HFFc6 (cell line): ENCODE measurements around the gene ALG12. TPM values are rescaled to one million over a fixed set of nuclear protein-coding genes. Genes with fewer than 3 reads are reported as not detected.

Source experiments
- DNase-seq: peaks from one replicate; pipeline ENCODE4 v3.0.0-alpha.2; 2018
- H3K27ac Mint-ChIP-seq: 2 replicates; pipeline ENCODE4 v1.8.0; 2020; ENCODE audit warnings: mild to moderate bottlenecking, mixed read lengths
- H3K27me3 Mint-ChIP-seq: 2 replicates; pipeline ENCODE4 v1.8.0; 2021; ENCODE audit warnings: mild to moderate bottlenecking, moderate library complexity, mixed read lengths; ENCODE audit not compliant: insufficient read depth
- H3K36me3 Mint-ChIP-seq: 2 replicates; pipeline ENCODE4 v1.8.0; 2021; ENCODE audit warnings: low read depth, mixed read lengths
- H3K4me1 Mint-ChIP-seq: 2 replicates; pipeline ENCODE4 v1.8.0; 2020; ENCODE audit warnings: low read depth, mixed read lengths
- H3K4me3 Mint-ChIP-seq: 2 replicates; pipeline ENCODE4 v1.8.0; 2020; ENCODE audit warnings: mild to moderate bottlenecking, moderate library complexity, mixed read lengths
- H3K9me3 Mint-ChIP-seq: 2 replicates; pipeline ENCODE4 v1.8.0; 2020; ENCODE audit warnings: mild to moderate bottlenecking, mixed read lengths
- total RNA-seq, 6 experiments: library from RNA; stranded (reverse); fragmentation: NEBNext Ultra II Directional; extraction: Animal tissue kit (Norgen Biotek cat#: 25700); gene quantifications; 2 replicates in 1 of 6; 3 replicates in 5 of 6; pipeline ENCODE4 v1.2.3, GENCODE V29; 2021
- TF ChIP-seq, protein P1 (sequence below): fragments of 200-600 bp; sonication (generic); IDR thresholded peaks from 2 replicates; pipeline ENCODE4 v1.5.0; 2021; ENCODE audit warnings: antibody characterized with exemption, mild to moderate bottlenecking

The ALG12 gene
- total RNA-seq, 6 experiments from 2014 or later: 17.2 to 25.1 (median 20.2) TPM

- Mint-ChIP-seq H3K36me3 (peaks cover 57% of the 10 kb centered on the region), H3K4me3 (no peak overlapping the region), H3K4me1 (peaks cover 4% of the 10 kb centered on the region), H3K27me3 (peaks cover 1% of the 10 kb centered on the region; the same call in 1 of the 2 replicates), H3K27ac (no peak overlapping the region), H3K9me3 (peaks cover 20% of the 10 kb centered on the region)
- TF ChIP-seq, protein P1, sequence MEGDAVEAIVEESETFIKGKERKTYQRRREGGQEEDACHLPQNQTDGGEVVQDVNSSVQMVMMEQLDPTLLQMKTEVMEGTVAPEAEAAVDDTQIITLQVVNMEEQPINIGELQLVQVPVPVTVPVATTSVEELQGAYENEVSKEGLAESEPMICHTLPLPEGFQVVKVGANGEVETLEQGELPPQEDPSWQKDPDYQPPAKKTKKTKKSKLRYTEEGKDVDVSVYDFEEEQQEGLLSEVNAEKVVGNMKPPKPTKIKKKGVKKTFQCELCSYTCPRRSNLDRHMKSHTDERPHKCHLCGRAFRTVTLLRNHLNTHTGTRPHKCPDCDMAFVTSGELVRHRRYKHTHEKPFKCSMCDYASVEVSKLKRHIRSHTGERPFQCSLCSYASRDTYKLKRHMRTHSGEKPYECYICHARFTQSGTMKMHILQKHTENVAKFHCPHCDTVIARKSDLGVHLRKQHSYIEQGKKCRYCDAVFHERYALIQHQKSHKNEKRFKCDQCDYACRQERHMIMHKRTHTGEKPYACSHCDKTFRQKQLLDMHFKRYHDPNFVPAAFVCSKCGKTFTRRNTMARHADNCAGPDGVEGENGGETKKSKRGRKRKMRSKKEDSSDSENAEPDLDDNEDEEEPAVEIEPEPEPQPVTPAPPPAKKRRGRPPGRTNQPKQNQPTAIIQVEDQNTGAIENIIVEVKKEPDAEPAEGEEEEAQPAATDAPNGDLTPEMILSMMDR: no peak
- no peak for DNase-seq
Measured at GRCh38 chr22:49877642-49878041, 40.6 kb downstream of the ALG12 start.

- H3K4me1 Mint-ChIP-seq: no peaks in the 10 kb centered on the region
- peaks cover 35% of the 10 kb centered on the region for H3K9me3 Mint-ChIP-seq
- TF ChIP-seq, protein P1: no peak
- no peaks in the 10 kb centered on the region for H3K27me3 Mint-ChIP-seq
- no peak for DNase-seq
- no peak overlapping the region for H3K27ac Mint-ChIP-seq
- no peak overlapping the region for H3K4me3 Mint-ChIP-seq
- peaks cover 70% of the 10 kb centered on the region for H3K36me3 Mint-ChIP-seq
Measured at GRCh38 chr22:49873228-49873940, 44.9 kb downstream of the ALG12 start.

DNA sequence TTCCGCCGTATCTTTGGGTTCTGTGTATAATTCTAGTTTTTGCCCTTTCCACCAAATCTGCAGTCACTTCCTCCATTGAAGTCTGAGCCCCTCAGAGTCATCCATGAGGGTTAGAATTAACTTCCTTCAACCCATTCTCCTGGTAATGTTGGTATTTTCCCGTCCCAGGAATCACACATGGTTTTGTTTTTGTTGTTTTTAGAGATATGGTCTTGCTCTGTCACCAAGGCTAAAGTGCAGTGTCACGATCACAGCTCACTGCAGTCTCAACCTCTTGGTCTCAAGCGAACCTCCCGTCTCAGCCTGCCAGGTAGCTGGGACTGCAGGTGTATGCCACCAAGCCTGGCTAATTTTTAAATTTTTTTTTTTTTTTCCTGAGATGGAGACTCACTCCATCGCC, 45.9 kb downstream of the ALG12 start:
- H3K4me1 Mint-ChIP-seq: no peaks in the 10 kb centered on the region
- no peak overlapping the region for H3K27ac Mint-ChIP-seq
- H3K36me3 Mint-ChIP-seq: peaks cover 71% of the 10 kb centered on the region
- TF ChIP-seq, protein P1: no peak
- H3K9me3 Mint-ChIP-seq: peaks cover 33% of the 10 kb centered on the region
- H3K27me3 Mint-ChIP-seq: no peaks in the 10 kb centered on the region
- no peak for DNase-seq
- no peak overlapping the region for H3K4me3 Mint-ChIP-seq

DNA sequence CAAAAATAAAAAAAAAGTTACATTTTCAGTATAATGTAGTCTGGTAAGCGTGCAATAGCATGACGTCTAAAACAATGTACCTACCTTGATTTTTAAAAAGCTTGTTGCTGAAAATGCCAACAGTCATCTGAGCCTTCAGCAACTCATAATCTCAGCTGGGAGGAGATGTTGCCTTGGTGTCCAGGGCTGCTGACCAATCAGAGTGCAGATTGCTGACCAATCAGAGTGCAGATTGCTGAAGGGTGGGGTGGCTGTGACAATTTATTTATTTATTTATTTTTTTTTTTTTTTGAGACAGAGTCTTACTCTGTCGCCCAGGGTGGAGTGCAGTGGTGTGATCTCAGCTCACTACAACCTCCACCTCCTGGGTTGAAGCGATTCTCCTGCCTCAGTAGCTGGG, 46.8 kb downstream of the ALG12 start:
- H3K27me3 Mint-ChIP-seq: no peaks in the 10 kb centered on the region
- TF ChIP-seq, protein P1: no peak
- no peaks in the 10 kb centered on the region for H3K4me1 Mint-ChIP-seq
- H3K27ac Mint-ChIP-seq: no peak overlapping the region
- no peak overlapping the region for H3K4me3 Mint-ChIP-seq
- H3K36me3 Mint-ChIP-seq: peaks cover 74% of the 10 kb centered on the region
- no peak for DNase-seq
- H3K9me3 Mint-ChIP-seq: peaks cover 42% of the 10 kb centered on the region

DNA sequence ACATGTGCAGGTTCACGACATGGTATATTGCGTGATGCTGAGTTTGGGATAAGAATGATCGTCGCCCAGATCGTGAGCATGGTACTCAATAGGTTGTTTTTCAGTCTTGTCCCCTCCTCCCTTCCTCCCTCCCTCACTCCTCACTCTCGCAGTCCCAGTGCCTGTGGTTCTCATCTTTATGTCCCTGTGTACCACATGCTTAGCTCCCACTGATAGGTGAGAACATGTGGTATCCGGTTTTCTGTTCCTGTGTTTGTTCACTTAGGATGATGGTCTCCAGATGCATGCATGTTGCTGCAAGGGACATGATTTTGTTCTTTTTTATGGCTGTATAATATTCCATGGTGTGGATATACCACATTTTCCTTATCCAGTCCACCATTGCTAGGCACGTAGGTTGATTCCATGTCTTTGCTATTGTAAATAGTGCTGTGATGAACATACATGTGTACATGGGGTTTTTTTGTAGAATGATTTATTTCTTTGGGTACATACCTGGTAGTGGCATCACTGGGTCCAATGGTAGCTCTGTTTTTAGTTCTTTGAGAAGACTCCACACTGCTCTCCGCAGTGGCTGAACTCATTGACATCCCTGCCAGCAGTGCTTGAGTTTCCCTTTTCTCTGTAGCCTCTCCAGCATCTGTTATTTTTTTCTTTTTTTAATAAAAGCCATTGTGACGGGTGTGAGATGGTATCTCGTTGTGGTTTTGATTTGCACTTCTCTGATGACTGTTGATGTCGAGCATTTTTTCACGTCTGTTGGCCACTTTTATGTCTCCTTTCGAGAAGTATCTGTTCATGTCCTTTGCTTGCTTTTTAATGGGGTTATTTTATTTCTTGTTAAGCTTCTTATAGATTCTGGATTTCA, 48.2 kb downstream of the ALG12 start:
- no peak for DNase-seq
- H3K27me3 Mint-ChIP-seq: no peaks in the 10 kb centered on the region
- peaks cover 76% of the 10 kb centered on the region for H3K36me3 Mint-ChIP-seq
- H3K27ac Mint-ChIP-seq: no peak overlapping the region
- peaks cover 50% of the 10 kb centered on the region for H3K9me3 Mint-ChIP-seq
- TF ChIP-seq, protein P1: no peak
- H3K4me3 Mint-ChIP-seq: no peak overlapping the region
- H3K4me1 Mint-ChIP-seq: no peaks in the 10 kb centered on the region
